HUES48 (cell line): ENCODE results near the gene SLC22A5.

Experiments used
- H3K27ac ChIP-seq: one replicate; pipeline ENCODE4 v1.7.0; 2013; ENCODE audit warnings: low read depth, low read length, inconsistent platforms
- H3K27me3 ChIP-seq: 2 replicates; pipeline ENCODE4 v1.6.1; 2013; ENCODE audit warnings: mild to moderate bottlenecking, low read length; ENCODE audit not compliant: control insufficient read depth, insufficient read depth
- H3K36me3 ChIP-seq: 2 replicates; pipeline ENCODE4 v1.6.1; 2013; ENCODE audit warnings: low read length; ENCODE audit not compliant: control insufficient read depth, insufficient read depth
- H3K4me1 ChIP-seq: 2 replicates; pipeline ENCODE4 v1.6.1; 2013; ENCODE audit warnings: mild to moderate bottlenecking, low read length; ENCODE audit not compliant: control insufficient read depth, insufficient read depth
- H3K4me3 ChIP-seq: 2 replicates; pipeline ENCODE4 v1.5.1; 2013; ENCODE audit warnings: mild to moderate bottlenecking, low read depth, low read length
- H3K9ac ChIP-seq: 2 replicates; pipeline ENCODE4 v1.6.1; 2013; ENCODE audit warnings: mild to moderate bottlenecking, low read depth, low read length, moderate library complexity
- H3K9me3 ChIP-seq: 2 replicates; pipeline ENCODE4 v1.6.1; 2013; ENCODE audit warnings: low read length; ENCODE audit not compliant: control insufficient read depth, insufficient read depth

The SLC22A5 gene

GRCh38 chr5:132388244-132389050 is 18.9 kb downstream of the SLC22A5 start:
- no peak overlapping the region for H3K27ac ChIP-seq
- H3K27me3 ChIP-seq, result no peaks in the 10 kb centered on the region
- H3K9ac ChIP-seq, result no peak overlapping the region
- no peaks in the 10 kb centered on the region for H3K9me3 ChIP-seq
- H3K36me3 ChIP-seq, result no peaks in the 10 kb centered on the region
- H3K4me1 ChIP-seq, result peaks cover 7% of the 10 kb centered on the region; the same call in 1 of the 2 replicates
- no peak overlapping the region for H3K4me3 ChIP-seq

GRCh38 chr5:132389051-132389331 is 19.5 kb downstream of the SLC22A5 start:
- Histone ChIP-seq H3K9me3 (no peaks in the 10 kb centered on the region), H3K36me3 (0 out of 2 replicates have a peak, but pooled peaks cover 2% of the 10 kb centered on the region), H3K27ac (no peak overlapping the region), H3K4me1 (peaks cover 7% of the 10 kb centered on the region; the same call in 1 of the 2 replicates), H3K4me3 (no peak overlapping the region), H3K9ac (no peak overlapping the region), H3K27me3 (no peaks in the 10 kb centered on the region)

DNA sequence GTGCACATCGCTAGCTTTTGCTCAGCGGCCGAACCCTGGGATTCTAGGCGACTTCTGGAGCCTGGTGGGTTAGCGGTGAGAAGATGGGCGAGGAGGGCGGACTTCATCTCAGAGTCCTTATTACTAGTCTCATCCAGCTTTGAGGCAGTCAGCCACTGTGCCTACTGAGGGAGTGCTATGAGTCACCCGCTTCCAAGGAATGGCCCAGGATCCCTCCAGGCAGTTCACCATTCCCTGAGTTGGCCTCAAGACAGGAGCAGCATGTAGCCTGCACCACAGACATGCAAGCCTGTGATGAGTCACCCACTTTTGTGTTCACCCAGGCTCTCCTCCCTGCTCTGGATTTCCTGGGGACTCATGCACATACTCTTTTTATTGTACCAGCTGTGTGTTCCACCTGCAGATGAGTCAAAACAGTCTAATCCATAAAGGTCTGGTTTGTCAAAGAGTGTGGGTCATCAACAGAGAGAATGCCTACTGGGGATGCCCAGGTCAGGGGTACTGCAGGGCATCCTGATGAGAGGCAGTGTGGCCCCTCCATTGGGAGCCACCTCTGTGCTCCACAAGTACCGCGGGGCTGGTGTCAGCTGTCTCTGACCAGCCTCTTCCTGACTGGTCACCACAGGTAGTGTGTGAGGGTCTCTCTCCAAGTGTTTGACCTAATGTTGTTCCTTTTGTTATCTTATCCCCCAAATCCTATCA is 20.2 kb downstream of the SLC22A5 start:
- peaks cover 7% of the 10 kb centered on the region; the same call in 1 of the 2 replicates for H3K4me1 ChIP-seq
- peak overlapping the region; percentile 36 for H3K27ac ChIP-seq
- 0 out of 2 replicates have a peak, but pooled peaks cover 5% of the 10 kb centered on the region for H3K36me3 ChIP-seq
- H3K27me3 ChIP-seq, result no peaks in the 10 kb centered on the region
- H3K9ac ChIP-seq, result no peak overlapping the region
- H3K9me3 ChIP-seq, result no peaks in the 10 kb centered on the region
- no peak overlapping the region for H3K4me3 ChIP-seq

GRCh38 chr5:132391247-132391646 is 21.7 kb downstream of the SLC22A5 start:
- no peak overlapping the region for H3K9ac ChIP-seq
- no peak overlapping the region for H3K4me3 ChIP-seq
- H3K9me3 ChIP-seq, result no peaks in the 10 kb centered on the region
- peaks cover 7% of the 10 kb centered on the region; the same call in 1 of the 2 replicates for H3K4me1 ChIP-seq
- no peak overlapping the region for H3K27ac ChIP-seq
- H3K27me3 ChIP-seq, result no peaks in the 10 kb centered on the region
- 0 out of 2 replicates have a peak, but pooled peaks cover 5% of the 10 kb centered on the region for H3K36me3 ChIP-seq

DNA sequence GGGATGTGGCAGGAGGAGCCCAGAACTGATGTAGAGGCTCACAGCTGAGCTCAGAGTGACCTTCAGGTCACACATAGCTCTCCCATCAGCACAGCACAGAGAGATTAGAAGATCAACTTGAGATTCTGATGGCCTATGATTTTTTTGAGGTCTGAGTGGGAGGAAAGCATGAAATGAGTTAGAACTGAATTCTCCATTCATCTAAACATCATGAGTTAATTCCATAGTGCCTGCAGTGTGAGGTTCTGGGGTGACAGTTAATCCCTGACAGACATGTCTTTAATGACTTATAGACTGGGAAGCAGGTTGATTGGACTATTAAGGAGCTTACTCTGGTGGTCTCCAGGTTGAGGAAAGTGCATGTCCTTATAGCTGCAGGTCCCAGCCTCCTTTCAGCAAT is 22.4 kb downstream of the SLC22A5 start:
- Histone ChIP-seq H3K27ac (no peak overlapping the region), H3K27me3 (no peaks in the 10 kb centered on the region), H3K36me3 (0 out of 2 replicates have a peak, but pooled peaks cover 5% of the 10 kb centered on the region), H3K9ac (no peak overlapping the region), H3K4me1 (peaks cover 4% of the 10 kb centered on the region; the same call in 1 of the 2 replicates), H3K9me3 (no peaks in the 10 kb centered on the region), H3K4me3 (no peak overlapping the region)

GRCh38 chr5:132392411-132392810 is 22.9 kb downstream of the SLC22A5 start:
- no peaks in the 10 kb centered on the region for H3K9me3 ChIP-seq
- no peak overlapping the region for H3K4me3 ChIP-seq
- H3K9ac ChIP-seq, result no peak overlapping the region
- peaks cover 3% of the 10 kb centered on the region; the same call in 1 of the 2 replicates for H3K4me1 ChIP-seq
- H3K27me3 ChIP-seq, result no peaks in the 10 kb centered on the region
- 0 out of 2 replicates have a peak, but pooled peaks cover 5% of the 10 kb centered on the region for H3K36me3 ChIP-seq
- no peak overlapping the region for H3K27ac ChIP-seq

DNA sequence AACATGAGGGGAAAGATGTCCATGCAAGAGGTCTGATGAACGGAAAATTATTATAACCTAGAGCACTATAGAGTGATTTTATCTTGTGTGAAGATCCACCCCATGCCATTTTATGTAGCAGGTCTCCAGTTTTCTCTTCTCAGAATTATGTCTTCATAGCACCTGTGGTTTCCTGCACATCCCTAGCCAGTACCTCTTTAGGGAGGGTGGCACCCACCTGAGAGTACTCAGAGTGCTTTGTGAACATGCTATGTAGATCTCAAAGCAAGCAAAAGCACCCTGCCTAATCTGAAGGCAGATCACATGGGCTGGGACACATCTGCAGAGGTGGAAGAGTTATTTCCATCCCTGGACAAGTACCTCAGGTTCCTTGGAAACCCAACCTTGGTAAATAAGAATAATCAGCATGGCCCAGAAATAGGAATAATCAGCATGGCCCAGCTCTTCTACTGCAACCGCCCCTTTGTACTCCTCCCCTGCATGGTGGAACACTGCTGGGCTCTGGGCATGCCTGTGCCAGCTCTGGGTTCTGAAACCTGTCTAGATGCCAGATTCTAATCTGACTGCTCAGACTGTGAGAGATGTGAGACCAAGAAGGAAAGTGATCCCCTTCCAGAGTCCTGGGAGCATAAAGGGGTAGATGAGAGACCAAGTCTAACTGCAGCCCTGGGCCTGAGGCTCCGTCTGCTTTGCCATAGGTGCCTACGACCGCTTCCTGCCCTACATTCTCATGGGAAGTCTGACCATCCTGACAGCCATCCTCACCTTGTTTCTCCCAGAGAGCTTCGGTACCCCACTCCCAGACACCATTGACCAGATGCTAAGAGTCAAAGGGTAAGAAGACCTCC is 23.7 kb downstream of the SLC22A5 start:
- H3K4me1 ChIP-seq, result no peaks in the 10 kb centered on the region
- no peak overlapping the region for H3K4me3 ChIP-seq
- H3K36me3 ChIP-seq, result 0 out of 2 replicates have a peak, but pooled peaks cover 5% of the 10 kb centered on the region
- no peak overlapping the region for H3K9ac ChIP-seq
- no peak overlapping the region for H3K27ac ChIP-seq
- no peaks in the 10 kb centered on the region for H3K9me3 ChIP-seq
- H3K27me3 ChIP-seq, result no peaks in the 10 kb centered on the region

DNA sequence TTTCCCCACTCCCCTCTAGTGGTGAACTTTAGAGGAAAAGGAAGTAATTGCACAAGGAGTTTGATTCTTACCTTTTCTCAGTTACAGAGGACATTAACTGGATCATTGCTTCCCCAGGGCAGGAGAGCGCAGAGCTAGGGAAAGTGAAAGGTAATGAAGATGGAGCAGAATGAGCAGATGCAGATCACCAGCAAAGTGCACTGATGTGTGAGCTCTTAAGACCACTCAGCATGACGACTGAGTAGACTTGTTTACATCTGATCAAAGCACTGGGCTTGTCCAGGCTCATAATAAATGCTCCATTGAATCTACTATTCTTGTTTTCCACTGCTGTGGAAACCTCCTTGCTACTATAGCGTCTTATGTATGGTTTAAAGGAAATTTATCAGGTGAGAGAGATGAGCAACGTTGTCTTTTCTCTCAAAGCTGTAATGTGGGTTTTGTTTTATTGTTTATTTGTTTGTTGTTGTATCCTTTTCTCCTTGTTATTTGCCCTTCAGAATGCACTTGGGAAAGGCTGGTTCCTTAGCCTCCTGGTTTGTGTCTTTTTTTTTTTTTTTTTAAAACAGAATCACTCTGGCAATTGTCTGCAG is 25.3 kb downstream of the SLC22A5 start:
- H3K9ac ChIP-seq, result no peak overlapping the region
- H3K4me3 ChIP-seq, result no peak overlapping the region
- H3K36me3 ChIP-seq, result 0 out of 2 replicates have a peak, but pooled peaks cover 5% of the 10 kb centered on the region
- no peaks in the 10 kb centered on the region for H3K9me3 ChIP-seq
- no peaks in the 10 kb centered on the region for H3K27me3 ChIP-seq
- H3K27ac ChIP-seq, result no peak overlapping the region
- no peaks in the 10 kb centered on the region for H3K4me1 ChIP-seq

DNA sequence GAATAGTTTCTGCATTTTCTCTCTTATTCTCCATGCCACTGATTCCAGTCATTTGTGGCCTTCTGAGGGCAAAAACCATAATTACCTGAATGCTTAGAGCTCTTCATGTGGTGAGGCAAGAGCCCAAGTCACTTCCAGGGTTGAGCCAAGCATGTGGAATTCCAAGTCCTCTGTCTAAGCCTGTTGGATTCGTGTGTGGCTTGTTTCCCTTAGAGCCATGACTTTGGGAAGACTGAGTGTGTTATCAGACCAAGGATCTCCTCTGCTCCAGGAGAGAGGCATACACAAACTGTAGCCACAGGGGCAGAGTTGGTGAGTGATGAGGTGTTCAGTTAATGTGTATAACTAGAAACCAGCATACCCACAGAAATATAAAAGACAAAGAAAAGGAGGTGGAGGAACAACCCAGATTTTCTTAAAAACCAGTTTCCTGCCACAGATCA is 27.1 kb downstream of the SLC22A5 start:
- Histone ChIP-seq H3K27ac (no peak overlapping the region), H3K4me3 (no peak overlapping the region), H3K36me3 (0 out of 2 replicates have a peak, but pooled peaks cover 5% of the 10 kb centered on the region), H3K27me3 (no peaks in the 10 kb centered on the region), H3K9me3 (no peaks in the 10 kb centered on the region), H3K4me1 (no peaks in the 10 kb centered on the region), H3K9ac (no peak overlapping the region)

- H3K36me3 ChIP-seq, result 0 out of 2 replicates have a peak, but pooled peaks cover 5% of the 10 kb centered on the region
- H3K27ac ChIP-seq, result no peak overlapping the region
- no peak overlapping the region for H3K4me3 ChIP-seq
- no peaks in the 10 kb centered on the region for H3K27me3 ChIP-seq
- H3K9ac ChIP-seq, result no peak overlapping the region
- H3K9me3 ChIP-seq, result no peaks in the 10 kb centered on the region
- H3K4me1 ChIP-seq, result no peaks in the 10 kb centered on the region
Measured at GRCh38 chr5:132397224-132397623, 27.7 kb downstream of the SLC22A5 start.
